HepG2 (cell line): ENCODE measurements around the gene GNAI2. TPM values are rescaled to one million over a fixed set of nuclear protein-coding genes. Genes with fewer than 3 reads are reported as not detected.

Experiments
- BORCS8-MEF2B ChIP-seq: sonication (generic); formaldehyde crosslinking; IDR thresholded peaks from 2 replicates; pipeline ENCODE4 v1.8.0; 2022; ENCODE audit warnings: mild to moderate bottlenecking, missing genetic modification reagents
- DR1 ChIP-seq: sonication (generic); formaldehyde crosslinking; IDR thresholded peaks from 2 replicates; pipeline ENCODE4 v1.8.0; 2021; ENCODE audit warnings: mild to moderate bottlenecking, missing genetic modification reagents, inconsistent platforms
- FOXM1 ChIP-seq: sonication (generic); formaldehyde crosslinking; IDR thresholded peaks from 2 replicates; pipeline ENCODE4 v1.5.0; 2020; ENCODE audit warnings: missing genetic modification reagents
- GZF1 ChIP-seq: sonication (generic); formaldehyde crosslinking; IDR thresholded peaks from 2 replicates; pipeline ENCODE4 v1.5.1; 2020; ENCODE audit warnings: mild to moderate bottlenecking, missing genetic modification reagents
- HDAC1 ChIP-seq: sonication (generic); formaldehyde crosslinking; IDR thresholded peaks from 2 replicates; pipeline ENCODE4 v1.5.1; 2020; ENCODE audit warnings: mild to moderate bottlenecking, missing genetic modification reagents
- NCOR1 ChIP-seq: fragments of 200-600 bp; sonication (generic); IDR thresholded peaks from 2 replicates; pipeline ENCODE4 v1.7.0; 2017; ENCODE audit warnings: antibody characterized with exemption, low read length, borderline replicate concordance
- NFKBIZ ChIP-seq: IDR thresholded peaks from 2 replicates; pipeline ENCODE4 v1.6.1; 2018; ENCODE audit warnings: missing genetic modification reagents, missing compliant biosample characterization
- PCBP2 ChIP-seq: fragments of 200-400 bp; formaldehyde crosslinking; optimal IDR thresholded peaks from 2 replicates; pipeline ENCODE3; 2018; ENCODE audit warnings: low read length, low read depth; ENCODE audit not compliant: poor library complexity, severe bottlenecking
- RXRA ChIP-seq: sonication (generic); formaldehyde crosslinking; IDR thresholded peaks from 2 replicates; pipeline ENCODE4 v1.5.1; 2020; ENCODE audit warnings: missing genetic modification reagents
- SALL1 ChIP-seq: sonication (generic); formaldehyde crosslinking; IDR thresholded peaks from 2 replicates; pipeline ENCODE4 v1.8.0; 2022; ENCODE audit warnings: mild to moderate bottlenecking, missing genetic modification reagents
- SPEN ChIP-seq: sonication (generic); formaldehyde crosslinking; IDR thresholded peaks from 2 replicates; pipeline ENCODE4 v1.5.1; 2020; ENCODE audit warnings: low read depth, mild to moderate bottlenecking, missing genetic modification reagents
- TCF7L2 ChIP-seq: IDR thresholded peaks from 2 replicates; pipeline ENCODE4 v1.6.1; 2011; ENCODE audit warnings: mild to moderate bottlenecking, low read depth, low read length, moderate library complexity
- ZNF136 ChIP-seq: sonication (generic); formaldehyde crosslinking; IDR thresholded peaks from 2 replicates; pipeline ENCODE4 v1.8.1; 2022; ENCODE audit warnings: low read depth, mild to moderate bottlenecking, moderate library complexity, missing genetic modification reagents
- ZNF644 ChIP-seq: IDR thresholded peaks from 2 replicates; pipeline ENCODE4 v1.6.1; 2016; ENCODE audit warnings: low read depth
- polyA plus RNA-seq, 8 experiments: library from polyadenylated mRNA; depleted of rRNA in 3 of 8; stranded (reverse) in 7 of 8; unstranded in 1 of 8; fragments of >200 nt; fragmentation: Illumina TruSeq in 4 of 8; extraction: Trizol in 4 of 8; gene quantifications; 2 replicates each; pipeline versions ENCODE4 v1.2.1 to v1.2.3, GENCODE V29; 2011 to 2016; ENCODE audit warnings: low read depth in 4 of 8, missing spikeins in 1 of 8, mixed read lengths in 1 of 8; ENCODE audit not compliant: insufficient read depth in 1 of 8
- total RNA-seq, 5 experiments: library from RNA; depleted of rRNA; stranded (reverse); fragments of >200 nt; fragmentation: Illumina TruSeq; extraction: Trizol; gene quantifications; 2 replicates each; pipeline ENCODE4 v1.2.3, GENCODE V29; 2016; ENCODE audit warnings: low read depth in 1 of 5
- TF ChIP-seq, protein P1 (sequence below): sonication (generic); formaldehyde crosslinking; IDR thresholded peaks from 2 replicates; pipeline ENCODE4 v1.4.0; 2020; ENCODE audit warnings: mild to moderate bottlenecking, missing genetic modification reagents
- TF ChIP-seq, protein P2 (sequence below): sonication (generic); formaldehyde crosslinking; IDR thresholded peaks from 2 replicates; pipeline ENCODE4 v1.8.1; 2023; ENCODE audit warnings: mild to moderate bottlenecking, missing genetic modification reagents
- TF ChIP-seq, protein P3 (sequence below): sonication (generic); formaldehyde crosslinking; IDR thresholded peaks from 2 replicates; pipeline ENCODE4 v1.4.0; 2020; ENCODE audit warnings: missing genetic modification reagents

The GNAI2 gene
- total and polyA plus RNA-seq, 2 of the 13 experiments (the other 11 are each of a cell fraction or from before 2014, with no cell fraction given): 51.1 to 66.2 TPM

DNA sequence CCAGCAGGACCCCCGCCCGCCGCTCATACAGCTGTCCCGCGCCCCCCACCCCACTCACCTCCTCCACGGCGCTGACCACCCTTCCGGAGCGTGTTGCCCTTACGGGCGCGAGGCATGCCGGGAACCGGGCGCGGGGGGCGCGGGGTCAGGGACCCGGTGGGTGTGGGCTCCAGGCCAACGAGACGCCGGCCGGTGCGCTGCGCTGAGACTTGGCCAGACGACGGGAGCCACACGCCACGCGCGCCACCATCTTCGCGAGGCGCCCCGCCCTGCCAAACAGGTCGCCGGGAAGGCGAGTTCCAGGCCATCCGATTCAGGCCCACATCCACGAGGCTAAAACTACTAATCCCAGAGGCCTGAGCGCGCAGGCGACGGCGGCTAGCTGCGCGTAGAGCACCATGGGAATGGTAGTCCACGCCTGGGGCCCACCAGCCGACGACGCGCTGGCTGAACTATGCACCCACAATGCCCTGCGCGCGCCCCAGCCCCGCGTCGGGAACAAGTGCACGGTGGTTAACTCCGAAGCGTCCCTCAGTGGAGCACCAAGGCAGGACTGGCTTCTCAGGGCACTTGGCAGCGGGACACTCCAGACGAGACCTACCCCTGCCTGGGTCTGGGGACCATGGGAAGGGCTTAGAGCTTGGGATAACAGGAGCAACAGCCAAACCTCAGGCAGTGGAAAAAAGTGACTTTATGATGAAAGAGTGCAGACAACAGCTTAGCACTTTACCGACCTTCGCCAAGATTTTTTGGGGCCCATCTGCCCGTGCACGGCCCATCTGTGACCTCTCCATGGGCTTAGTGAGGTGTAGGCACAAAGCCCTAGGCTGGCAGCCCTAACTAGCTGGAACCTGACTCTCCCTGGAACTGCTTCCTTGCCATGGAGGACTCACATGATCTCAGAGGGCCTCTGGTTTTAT lies 56.4 kb downstream of the GNAI2 start, which contains the start of gene IFRD2 (continued):
- TF ChIP-seq SPEN (CRISPR knock-in tag): peak; percentile 76; the same call in 1 of the 2 replicates
- TF ChIP-seq ZNF644 (CRISPR knock-in tag): no peak
- TF ChIP-seq FOXM1 (CRISPR knock-in tag): no peak
- peak; percentile 60; the same call in 1 of the 2 replicates for TF ChIP-seq RXRA (CRISPR knock-in tag)
- peak; percentile 51; the same call in 1 of the 2 replicates for TF ChIP-seq NCOR1
- peak; percentile 96 for TF ChIP-seq HDAC1 (CRISPR knock-in tag)
- no peak; the same call in 1 of the 2 replicates for TF ChIP-seq DR1 (CRISPR knock-in tag)
- TF ChIP-seq, protein P1, sequence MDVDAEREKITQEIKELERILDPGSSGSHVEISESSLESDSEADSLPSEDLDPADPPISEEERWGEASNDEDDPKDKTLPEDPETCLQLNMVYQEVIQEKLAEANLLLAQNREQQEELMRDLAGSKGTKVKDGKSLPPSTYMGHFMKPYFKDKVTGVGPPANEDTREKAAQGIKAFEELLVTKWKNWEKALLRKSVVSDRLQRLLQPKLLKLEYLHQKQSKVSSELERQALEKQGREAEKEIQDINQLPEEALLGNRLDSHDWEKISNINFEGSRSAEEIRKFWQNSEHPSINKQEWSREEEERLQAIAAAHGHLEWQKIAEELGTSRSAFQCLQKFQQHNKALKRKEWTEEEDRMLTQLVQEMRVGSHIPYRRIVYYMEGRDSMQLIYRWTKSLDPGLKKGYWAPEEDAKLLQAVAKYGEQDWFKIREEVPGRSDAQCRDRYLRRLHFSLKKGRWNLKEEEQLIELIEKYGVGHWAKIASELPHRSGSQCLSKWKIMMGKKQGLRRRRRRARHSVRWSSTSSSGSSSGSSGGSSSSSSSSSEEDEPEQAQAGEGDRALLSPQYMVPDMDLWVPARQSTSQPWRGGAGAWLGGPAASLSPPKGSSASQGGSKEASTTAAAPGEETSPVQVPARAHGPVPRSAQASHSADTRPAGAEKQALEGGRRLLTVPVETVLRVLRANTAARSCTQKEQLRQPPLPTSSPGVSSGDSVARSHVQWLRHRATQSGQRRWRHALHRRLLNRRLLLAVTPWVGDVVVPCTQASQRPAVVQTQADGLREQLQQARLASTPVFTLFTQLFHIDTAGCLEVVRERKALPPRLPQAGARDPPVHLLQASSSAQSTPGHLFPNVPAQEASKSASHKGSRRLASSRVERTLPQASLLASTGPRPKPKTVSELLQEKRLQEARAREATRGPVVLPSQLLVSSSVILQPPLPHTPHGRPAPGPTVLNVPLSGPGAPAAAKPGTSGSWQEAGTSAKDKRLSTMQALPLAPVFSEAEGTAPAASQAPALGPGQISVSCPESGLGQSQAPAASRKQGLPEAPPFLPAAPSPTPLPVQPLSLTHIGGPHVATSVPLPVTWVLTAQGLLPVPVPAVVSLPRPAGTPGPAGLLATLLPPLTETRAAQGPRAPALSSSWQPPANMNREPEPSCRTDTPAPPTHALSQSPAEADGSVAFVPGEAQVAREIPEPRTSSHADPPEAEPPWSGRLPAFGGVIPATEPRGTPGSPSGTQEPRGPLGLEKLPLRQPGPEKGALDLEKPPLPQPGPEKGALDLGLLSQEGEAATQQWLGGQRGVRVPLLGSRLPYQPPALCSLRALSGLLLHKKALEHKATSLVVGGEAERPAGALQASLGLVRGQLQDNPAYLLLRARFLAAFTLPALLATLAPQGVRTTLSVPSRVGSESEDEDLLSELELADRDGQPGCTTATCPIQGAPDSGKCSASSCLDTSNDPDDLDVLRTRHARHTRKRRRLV (CRISPR knock-in tag): no peak
- 0 out of 2 replicates have a peak, but pooled peaks have one; percentile 32 for TF ChIP-seq ZNF136
- peak; percentile 76 for TF ChIP-seq SALL1 (CRISPR knock-in tag)
- 0 out of 2 replicates have a peak, but pooled peaks have one; percentile 52 for TF ChIP-seq NFKBIZ (CRISPR knock-in tag)
- TF ChIP-seq, protein P2, sequence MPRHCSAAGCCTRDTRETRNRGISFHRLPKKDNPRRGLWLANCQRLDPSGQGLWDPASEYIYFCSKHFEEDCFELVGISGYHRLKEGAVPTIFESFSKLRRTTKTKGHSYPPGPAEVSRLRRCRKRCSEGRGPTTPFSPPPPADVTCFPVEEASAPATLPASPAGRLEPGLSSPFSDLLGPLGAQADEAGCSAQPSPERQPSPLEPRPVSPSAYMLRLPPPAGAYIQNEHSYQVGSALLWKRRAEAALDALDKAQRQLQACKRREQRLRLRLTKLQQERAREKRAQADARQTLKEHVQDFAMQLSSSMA: no peak
- TF ChIP-seq, protein P3, sequence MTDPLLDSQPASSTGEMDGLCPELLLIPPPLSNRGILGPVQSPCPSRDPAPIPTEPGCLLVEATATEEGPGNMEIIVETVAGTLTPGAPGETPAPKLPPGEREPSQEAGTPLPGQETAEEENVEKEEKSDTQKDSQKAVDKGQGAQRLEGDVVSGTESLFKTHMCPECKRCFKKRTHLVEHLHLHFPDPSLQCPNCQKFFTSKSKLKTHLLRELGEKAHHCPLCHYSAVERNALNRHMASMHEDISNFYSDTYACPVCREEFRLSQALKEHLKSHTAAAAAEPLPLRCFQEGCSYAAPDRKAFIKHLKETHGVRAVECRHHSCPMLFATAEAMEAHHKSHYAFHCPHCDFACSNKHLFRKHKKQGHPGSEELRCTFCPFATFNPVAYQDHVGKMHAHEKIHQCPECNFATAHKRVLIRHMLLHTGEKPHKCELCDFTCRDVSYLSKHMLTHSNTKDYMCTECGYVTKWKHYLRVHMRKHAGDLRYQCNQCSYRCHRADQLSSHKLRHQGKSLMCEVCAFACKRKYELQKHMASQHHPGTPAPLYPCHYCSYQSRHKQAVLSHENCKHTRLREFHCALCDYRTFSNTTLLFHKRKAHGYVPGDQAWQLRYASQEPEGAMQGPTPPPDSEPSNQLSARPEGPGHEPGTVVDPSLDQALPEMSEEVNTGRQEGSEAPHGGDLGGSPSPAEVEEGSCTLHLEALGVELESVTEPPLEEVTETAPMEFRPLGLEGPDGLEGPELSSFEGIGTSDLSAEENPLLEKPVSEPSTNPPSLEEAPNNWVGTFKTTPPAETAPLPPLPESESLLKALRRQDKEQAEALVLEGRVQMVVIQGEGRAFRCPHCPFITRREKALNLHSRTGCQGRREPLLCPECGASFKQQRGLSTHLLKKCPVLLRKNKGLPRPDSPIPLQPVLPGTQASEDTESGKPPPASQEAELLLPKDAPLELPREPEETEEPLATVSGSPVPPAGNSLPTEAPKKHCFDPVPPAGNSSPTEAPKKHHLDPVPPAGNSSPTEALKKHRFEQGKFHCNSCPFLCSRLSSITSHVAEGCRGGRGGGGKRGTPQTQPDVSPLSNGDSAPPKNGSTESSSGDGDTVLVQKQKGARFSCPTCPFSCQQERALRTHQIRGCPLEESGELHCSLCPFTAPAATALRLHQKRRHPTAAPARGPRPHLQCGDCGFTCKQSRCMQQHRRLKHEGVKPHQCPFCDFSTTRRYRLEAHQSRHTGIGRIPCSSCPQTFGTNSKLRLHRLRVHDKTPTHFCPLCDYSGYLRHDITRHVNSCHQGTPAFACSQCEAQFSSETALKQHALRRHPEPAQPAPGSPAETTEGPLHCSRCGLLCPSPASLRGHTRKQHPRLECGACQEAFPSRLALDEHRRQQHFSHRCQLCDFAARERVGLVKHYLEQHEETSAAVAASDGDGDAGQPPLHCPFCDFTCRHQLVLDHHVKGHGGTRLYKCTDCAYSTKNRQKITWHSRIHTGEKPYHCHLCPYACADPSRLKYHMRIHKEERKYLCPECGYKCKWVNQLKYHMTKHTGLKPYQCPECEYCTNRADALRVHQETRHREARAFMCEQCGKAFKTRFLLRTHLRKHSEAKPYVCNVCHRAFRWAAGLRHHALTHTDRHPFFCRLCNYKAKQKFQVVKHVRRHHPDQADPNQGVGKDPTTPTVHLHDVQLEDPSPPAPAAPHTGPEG: no peak
- TF ChIP-seq BORCS8-MEF2B (CRISPR knock-in tag): peak; percentile 73
- TF ChIP-seq TCF7L2: no peak
- TF ChIP-seq GZF1: peak; percentile 45; the same call in 1 of the 2 replicates
- no peak for TF ChIP-seq PCBP2
